ENCODE data around the gene LPAR6.
"Not testable (repeated sequence)": the region's sequence is repeated elsewhere in the genome, so short reads cannot be mapped to it uniquely, and the experiment has no call there.

Gene LPAR6

DNA sequence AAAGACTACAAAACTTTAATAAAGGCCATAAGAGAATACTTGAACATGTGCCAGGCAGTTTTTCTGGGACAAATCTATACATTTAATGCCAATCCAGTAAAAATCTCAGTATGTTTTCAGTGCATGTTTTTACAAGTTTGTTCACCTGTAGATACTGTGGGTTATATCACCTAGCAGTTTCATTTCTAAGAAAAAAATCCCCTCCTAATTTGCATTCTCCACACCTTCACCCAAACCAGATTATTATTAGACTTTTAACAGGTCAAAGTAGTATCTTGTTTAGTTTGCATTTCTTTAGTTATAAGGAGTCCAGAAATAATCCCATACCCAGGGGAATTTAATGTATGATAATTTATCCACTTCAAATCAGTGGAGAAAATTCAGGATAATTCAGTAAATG is 17.0 kb upstream of the LPAR6 start:
- no peaks in the 10 kb centered on the region; the same call in 1 of the 2 replicates for H3F3A ChIP-seq (ENCODE audit: control insufficient read depth, insufficient read depth)
- no peak overlapping the region for H3K4me3 ChIP-seq (ENCODE audit: low read length)
- H3K4me2 ChIP-seq (ENCODE audit: low read length), result no peak overlapping the region
- H3K79me2 ChIP-seq (ENCODE audit: control insufficient read depth, low read length), result no peaks in the 10 kb centered on the region
- H3K9me2 ChIP-seq (replicated peaks; ENCODE audit: control insufficient read depth, low read length), result no peaks in the 10 kb centered on the region
- H3K9me3 ChIP-seq (ENCODE audit: control insufficient read depth, insufficient read depth, low read length), result no peaks in the 10 kb centered on the region
- no peaks in the 10 kb centered on the region for H3K27me3 ChIP-seq (ENCODE audit: control insufficient read depth, low read length)
- H3K4me1 ChIP-seq (ENCODE audit: control insufficient read depth, low read length), result peaks cover 8% of the 10 kb centered on the region
- no peaks in the 10 kb centered on the region for H4K20me1 ChIP-seq (ENCODE audit: control insufficient read depth, insufficient read depth, low read depth, low read length)
- H3K27ac ChIP-seq (ENCODE audit: low read depth, low read length), result no peak overlapping the region
- H3K36me3 ChIP-seq (ENCODE audit: control insufficient read depth, low read length), result peaks cover 29% of the 10 kb centered on the region
- TF ChIP-seq, protein P1, sequence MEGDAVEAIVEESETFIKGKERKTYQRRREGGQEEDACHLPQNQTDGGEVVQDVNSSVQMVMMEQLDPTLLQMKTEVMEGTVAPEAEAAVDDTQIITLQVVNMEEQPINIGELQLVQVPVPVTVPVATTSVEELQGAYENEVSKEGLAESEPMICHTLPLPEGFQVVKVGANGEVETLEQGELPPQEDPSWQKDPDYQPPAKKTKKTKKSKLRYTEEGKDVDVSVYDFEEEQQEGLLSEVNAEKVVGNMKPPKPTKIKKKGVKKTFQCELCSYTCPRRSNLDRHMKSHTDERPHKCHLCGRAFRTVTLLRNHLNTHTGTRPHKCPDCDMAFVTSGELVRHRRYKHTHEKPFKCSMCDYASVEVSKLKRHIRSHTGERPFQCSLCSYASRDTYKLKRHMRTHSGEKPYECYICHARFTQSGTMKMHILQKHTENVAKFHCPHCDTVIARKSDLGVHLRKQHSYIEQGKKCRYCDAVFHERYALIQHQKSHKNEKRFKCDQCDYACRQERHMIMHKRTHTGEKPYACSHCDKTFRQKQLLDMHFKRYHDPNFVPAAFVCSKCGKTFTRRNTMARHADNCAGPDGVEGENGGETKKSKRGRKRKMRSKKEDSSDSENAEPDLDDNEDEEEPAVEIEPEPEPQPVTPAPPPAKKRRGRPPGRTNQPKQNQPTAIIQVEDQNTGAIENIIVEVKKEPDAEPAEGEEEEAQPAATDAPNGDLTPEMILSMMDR (IDR thresholded peaks at IDR 0.05; ENCODE audit: low read depth, low read length, poor library complexity, severe bottlenecking), result no peak
- TF ChIP-seq EZH2phosphoT487 (IDR thresholded peaks at IDR 0.05; ENCODE audit: borderline replicate concordance, low read length), result no peak

DNA sequence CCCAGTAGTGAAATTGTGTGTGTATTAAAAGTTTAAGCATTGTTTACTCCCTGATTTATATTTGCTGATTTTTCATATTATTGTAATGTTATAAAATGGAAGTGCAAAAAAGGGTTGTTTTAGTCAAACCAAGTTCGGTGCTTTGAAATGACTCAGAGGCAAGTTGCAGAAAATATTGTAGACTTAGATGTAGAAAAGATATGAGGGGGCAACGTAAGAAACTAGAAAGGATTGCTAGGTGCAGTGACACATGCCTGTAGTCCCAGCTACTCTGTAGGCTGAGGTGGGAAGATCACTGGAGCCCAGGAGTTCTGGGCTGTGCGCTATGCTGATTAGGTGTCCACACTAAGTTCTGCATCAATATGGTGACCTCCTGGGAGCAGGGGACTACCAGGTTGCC is 16.1 kb upstream of the LPAR6 start:
- H3K27ac ChIP-seq (ENCODE audit: low read depth, low read length), result no peak overlapping the region

DNA sequence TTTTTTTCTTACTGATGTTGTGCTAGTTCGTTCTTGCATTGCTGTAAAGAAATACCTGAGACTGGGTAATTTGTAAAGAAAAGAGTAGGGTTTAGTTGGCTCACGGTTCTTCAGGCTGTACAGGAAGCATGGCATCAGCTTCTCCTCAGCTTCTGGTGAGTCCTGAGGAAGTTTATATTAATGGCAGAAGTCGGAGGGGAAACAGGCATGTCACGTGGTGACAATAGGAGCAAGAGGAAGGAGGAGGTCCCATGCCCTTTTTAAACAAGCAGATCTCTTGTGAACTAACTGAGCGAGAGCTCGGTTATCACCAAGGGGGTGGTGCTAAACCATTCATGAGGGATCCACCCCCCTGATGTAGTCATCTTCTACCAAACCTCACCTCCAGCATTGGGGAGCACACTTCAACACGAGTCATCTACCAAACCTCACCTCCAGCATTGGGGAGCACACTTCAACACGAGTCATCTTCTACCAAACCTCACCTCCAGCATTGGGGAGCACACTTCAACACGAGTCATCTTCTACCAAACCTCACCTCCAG is 13.9 kb upstream of the LPAR6 start:
- H3K4me3 ChIP-seq (ENCODE audit: low read length); H3K9me3 ChIP-seq (ENCODE audit: control insufficient read depth, insufficient read depth, low read length); H3K27ac ChIP-seq (ENCODE audit: low read depth, low read length); H3K4me1 ChIP-seq (ENCODE audit: control insufficient read depth, low read length); H3K27me3 ChIP-seq (ENCODE audit: control insufficient read depth, low read length); H3K4me2 ChIP-seq (ENCODE audit: low read length); H3K79me2 ChIP-seq (ENCODE audit: control insufficient read depth, low read length); H4K20me1 ChIP-seq (ENCODE audit: control insufficient read depth, insufficient read depth, low read depth, low read length); H3K9me2 ChIP-seq (replicated peaks; ENCODE audit: control insufficient read depth, low read length); H3F3A ChIP-seq (ENCODE audit: control insufficient read depth, insufficient read depth): not testable (repeated sequence)
- H3K36me3 ChIP-seq (ENCODE audit: control insufficient read depth, low read length), result peaks cover 26% of the 10 kb centered on the region

More for the DNA sequence above, 16.1 kb upstream of the LPAR6 start:
- H3K79me2 ChIP-seq (ENCODE audit: control insufficient read depth, low read length), result no peaks in the 10 kb centered on the region
- H3K27me3 ChIP-seq (ENCODE audit: control insufficient read depth, low read length), result no peaks in the 10 kb centered on the region
- H3K4me1 ChIP-seq (ENCODE audit: control insufficient read depth, low read length), result peaks cover 8% of the 10 kb centered on the region
- no peaks in the 10 kb centered on the region for H3K9me3 ChIP-seq (ENCODE audit: control insufficient read depth, insufficient read depth, low read length)
- H4K20me1 ChIP-seq (ENCODE audit: control insufficient read depth, insufficient read depth, low read depth, low read length), result no peaks in the 10 kb centered on the region
- H3K36me3 ChIP-seq (ENCODE audit: control insufficient read depth, low read length), result peaks cover 29% of the 10 kb centered on the region
- TF ChIP-seq, protein P1 (IDR thresholded peaks at IDR 0.05; ENCODE audit: low read depth, low read length, poor library complexity, severe bottlenecking), result no peak
- TF ChIP-seq EZH2phosphoT487 (IDR thresholded peaks at IDR 0.05; ENCODE audit: borderline replicate concordance, low read length), result no peak
- no peak overlapping the region for H3K4me3 ChIP-seq (ENCODE audit: low read length)
- H3K9me2 ChIP-seq (replicated peaks; ENCODE audit: control insufficient read depth, low read length), result no peaks in the 10 kb centered on the region
- no peaks in the 10 kb centered on the region; the same call in 1 of the 2 replicates for H3F3A ChIP-seq (ENCODE audit: control insufficient read depth, insufficient read depth)
- H3K4me2 ChIP-seq (ENCODE audit: low read length), result no peak overlapping the region

DNA sequence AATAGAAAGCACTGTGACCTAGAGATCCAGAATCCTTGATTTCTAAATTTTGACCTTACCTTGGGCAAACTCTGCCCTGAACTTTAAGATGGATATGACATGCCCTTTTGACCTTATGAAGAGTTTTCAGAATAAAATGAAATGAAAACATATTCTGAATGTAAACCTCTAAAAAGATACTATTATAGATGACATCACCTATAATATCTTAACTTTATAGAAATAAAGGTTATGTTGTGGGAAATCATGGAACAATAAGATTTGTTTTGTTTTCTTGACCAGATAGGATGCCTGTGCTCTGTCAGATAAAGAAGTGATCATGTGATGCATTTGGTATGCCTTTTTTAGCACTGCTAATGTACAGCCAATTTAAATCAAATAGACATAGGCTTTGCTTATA is 13.1 kb upstream of the LPAR6 start:
- no peak overlapping the region for H3K4me2 ChIP-seq (ENCODE audit: low read length)
- H3F3A ChIP-seq (ENCODE audit: control insufficient read depth, insufficient read depth), result no peaks in the 10 kb centered on the region; the same call in 1 of the 2 replicates
- H3K27me3 ChIP-seq (ENCODE audit: control insufficient read depth, low read length), result no peaks in the 10 kb centered on the region
- H3K27ac ChIP-seq (ENCODE audit: low read depth, low read length), result no peak overlapping the region
- no peak overlapping the region for H3K4me3 ChIP-seq (ENCODE audit: low read length)
- TF ChIP-seq EZH2phosphoT487 (IDR thresholded peaks at IDR 0.05; ENCODE audit: borderline replicate concordance, low read length), result no peak
- TF ChIP-seq, protein P1 (IDR thresholded peaks at IDR 0.05; ENCODE audit: low read depth, low read length, poor library complexity, severe bottlenecking), result no peak
- peaks cover 8% of the 10 kb centered on the region for H3K4me1 ChIP-seq (ENCODE audit: control insufficient read depth, low read length)
- H3K79me2 ChIP-seq (ENCODE audit: control insufficient read depth, low read length), result no peaks in the 10 kb centered on the region
- no peaks in the 10 kb centered on the region for H3K9me2 ChIP-seq (replicated peaks; ENCODE audit: control insufficient read depth, low read length)
- no peaks in the 10 kb centered on the region for H4K20me1 ChIP-seq (ENCODE audit: control insufficient read depth, insufficient read depth, low read depth, low read length)
- peaks cover 26% of the 10 kb centered on the region for H3K36me3 ChIP-seq (ENCODE audit: control insufficient read depth, low read length)
- H3K9me3 ChIP-seq (ENCODE audit: control insufficient read depth, insufficient read depth, low read length), result no peaks in the 10 kb centered on the region
